ENCODE measurements around the gene HABP2. TPM values are rescaled to one million over a fixed set of nuclear protein-coding genes. Genes with fewer than 3 reads are reported as not detected.

The HABP2 gene
- total and polyA plus RNA-seq, 2 of the 4 experiments (the other 2 are of a cell fraction): not detected

- Histone ChIP-seq H3K27me3 (ENCODE audit: control insufficient read depth, insufficient read depth, low read length) (no peaks in the 10 kb centered on the region), H3K4me2 (ENCODE audit: low read depth, low read length) (no peak overlapping the region), H2AK5ac (ENCODE audit: low read depth, low read length) (no peak overlapping the region), H3K4me3 (ENCODE audit: insufficient read depth, low read depth, low read length) (no peak overlapping the region), H4K20me1 (ENCODE audit: insufficient read depth, low read length) (no peaks in the 10 kb centered on the region), H3K4ac (ENCODE audit: low read depth, low read length) (no peak overlapping the region), H3K9me1 (ENCODE audit: insufficient read depth, low read length) (no peaks in the 10 kb centered on the region), H3K14ac (replicated peaks; ENCODE audit: low read depth, low read length) (no peak overlapping the region), H2AK9ac (replicated peaks; ENCODE audit: low read depth, low read length, poor library complexity) (no peak overlapping the region), H3K79me1 (ENCODE audit: low read depth in 1 of 2, low read length in 2 of 2) (no peaks in the 10 kb centered on the region), H4K8ac (ENCODE audit: low read depth in 2 of 2, low read length in 2 of 2) (no peak overlapping the region), H3K4me1 (ENCODE audit: control insufficient read depth, insufficient read depth, low read length) (no peaks in the 10 kb centered on the region), H4K91ac (ENCODE audit: insufficient read depth, low read depth, low read length) (no peak overlapping the region), H3K9ac (ENCODE audit: low read depth, low read length) (no peak overlapping the region), H4K5ac (ENCODE audit: low read depth, low read length) (no peak overlapping the region), H2BK120ac (ENCODE audit: low read depth, low read length) (no peak overlapping the region), H3K9me3 (ENCODE audit: control insufficient read depth, insufficient read depth, low read length) (no peaks in the 10 kb centered on the region), H3K27ac (ENCODE audit: insufficient read depth, low read length) (no peak overlapping the region), H3K23ac (ENCODE audit: low read depth, low read length) (no peak overlapping the region), H2BK15ac (ENCODE audit: low read depth, low read length) (no peak overlapping the region), H3K56ac (ENCODE audit: extremely low read depth, insufficient read depth, low read length) (no peak overlapping the region), H2BK20ac (ENCODE audit: low read depth, low read length) (no peak overlapping the region), H3K36me3 (ENCODE audit: control insufficient read depth, insufficient read depth, low read length) (no peaks in the 10 kb centered on the region), H2BK5ac (ENCODE audit: low read depth, low read length, poor library complexity, severe bottlenecking) (no peak overlapping the region), H3K18ac (ENCODE audit: low read depth, low read length) (no peak overlapping the region), H2AFZ (replicated peaks; ENCODE audit: low read length, poor library complexity) (no peak overlapping the region)
- no peak for DNase-seq
- intact Hi-C loops (cut with micrococcal nuclease) (no loop called here), dilution Hi-C loops (cut with HindIII; ENCODE audit: low sequenced_read_pairs, unreplicated experiment) (no loop called here), in situ Hi-C loops (cut with MboI; ENCODE audit: low sequenced_read_pairs) (no loop called here)
- no peak for ATAC-seq (ENCODE audit: low read depth)
- CTCF ChIA-PET: no interaction called here
- POLR2A ChIA-PET (ENCODE audit: unreplicated experiment): no interaction called here
- TF ChIP-seq POLR2A (IDR thresholded peaks at IDR 0.05; ENCODE audit: low read depth, low read length): no peak
- TF ChIP-seq ELK1 (IDR thresholded peaks at IDR 0.05; ENCODE audit: borderline replicate concordance, low read depth, low read length): no peak
- no peak for TF ChIP-seq SMC3 (IDR thresholded peaks at IDR 0.05; ENCODE audit: low read depth, low read length)
- no peak for TF ChIP-seq RCOR1 (IDR thresholded peaks at IDR 0.05; ENCODE audit: insufficient replicate concordance, low read length)
- TF ChIP-seq CEBPB (IDR thresholded peaks at IDR 0.05; ENCODE audit: low read depth, low read length): no peak
- TF ChIP-seq RFX5 (IDR thresholded peaks at IDR 0.05; ENCODE audit: low read depth, low read length): no peak
- 0% methylated on average over 2 of the region's 11 CpGs; no CpG with 5 or more reads in 1 of the 2 experiments for whole genome bisulfite sequencing, 2 experiments (ENCODE audit: extremely low coverage in 2 of 2, insufficient read length in 1 of 2)
- no TSS peak for BruUV-seq (replicated peaks)
Observed at GRCh38 chr10:113572520-113573290, 19.9 kb downstream of the HABP2 start.

Measured in IMR-90 (cell line).